Astrocyte (in vitro differentiated cells and primary cell): Measurements from ENCODE around the gene HOXD9. TPM values are rescaled to one million over a fixed set of nuclear protein-coding genes. Genes with fewer than 3 reads are reported as not detected.
A peak's percentile ranks its signal among the peaks of the same experiment; 100 is the strongest.

Experiments
- DNase-seq: peaks from one replicate; pipeline ENCODE4 v3.0.0-alpha.2; 2010; ENCODE audit warnings: low read depth
- FAIRE-seq: peaks from 2 replicates; lab custom pipeline; 2011; peaks lifted over from hg19 to GRCh38; lab: Jason Lieb, UNC
- H2AFZ ChIP-seq: 2 replicates; pipeline ENCODE4 v1.6.0; 2012; ENCODE audit warnings: low read depth, low read length, inconsistent platforms
- H3K27ac ChIP-seq: 2 replicates; pipeline ENCODE4 v1.5.1; 2011; ENCODE audit warnings: low read depth, low read length, inconsistent platforms
- H3K27me3 ChIP-seq: 2 replicates; pipeline ENCODE4 v1.6.0; 2011; ENCODE audit warnings: low read length, inconsistent platforms; ENCODE audit not compliant: insufficient read depth
- H3K36me3 ChIP-seq: 2 replicates; pipeline ENCODE4 v1.5.1; 2011; ENCODE audit warnings: low read length, inconsistent platforms; ENCODE audit not compliant: insufficient read depth
- H3K4me1 ChIP-seq: 2 replicates; pipeline ENCODE4 v1.5.1; 2011; ENCODE audit warnings: low read length, inconsistent platforms; ENCODE audit not compliant: insufficient read depth
- H3K4me2 ChIP-seq: 2 replicates; pipeline ENCODE4 v1.6.0; 2012; ENCODE audit warnings: low read length, inconsistent platforms
- H3K4me3 ChIP-seq: 2 replicates; pipeline ENCODE4 v1.5.1; 2011; ENCODE audit warnings: low read depth, mild to moderate bottlenecking, low read length, inconsistent platforms; ENCODE audit not compliant: insufficient read depth
- H3K79me2 ChIP-seq: 2 replicates; pipeline ENCODE4 v1.6.0; 2012; ENCODE audit warnings: mild to moderate bottlenecking, low read length, inconsistent platforms; ENCODE audit not compliant: insufficient read depth
- H3K9ac ChIP-seq: 2 replicates; pipeline ENCODE4 v1.6.0; 2012; ENCODE audit warnings: mild to moderate bottlenecking, low read length, inconsistent platforms
- H3K9me3 ChIP-seq: 2 replicates; pipeline ENCODE4 v1.5.1; 2012; ENCODE audit warnings: low read depth, mild to moderate bottlenecking, low read length, inconsistent platforms; ENCODE audit not compliant: insufficient read depth
- H4K20me1 ChIP-seq: 2 replicates; pipeline ENCODE4 v1.6.0; 2012; ENCODE audit warnings: low read length, inconsistent platforms; ENCODE audit not compliant: insufficient read depth
- H3K27ac Mint-ChIP-seq: one replicate; pipeline ENCODE4 v1.8.0; 2021; ENCODE audit warnings: mild to moderate bottlenecking, mixed read lengths; ENCODE audit not compliant: unreplicated experiment
- H3K27me3 Mint-ChIP-seq: one replicate; pipeline ENCODE4 v1.8.0; 2021; ENCODE audit warnings: low read depth, mixed read lengths; ENCODE audit not compliant: unreplicated experiment
- H3K36me3 Mint-ChIP-seq: one replicate; pipeline ENCODE4 v1.8.0; 2021; ENCODE audit warnings: low read depth, mixed read lengths; ENCODE audit not compliant: unreplicated experiment
- H3K4me1 Mint-ChIP-seq: one replicate; pipeline ENCODE4 v1.8.0; 2021; ENCODE audit warnings: low read depth, mixed read lengths; ENCODE audit not compliant: unreplicated experiment
- H3K4me3 Mint-ChIP-seq: one replicate; pipeline ENCODE4 v1.8.0; 2021; ENCODE audit warnings: mild to moderate bottlenecking, moderate library complexity, mixed read lengths; ENCODE audit not compliant: unreplicated experiment
- H3K9me3 Mint-ChIP-seq: one replicate; pipeline ENCODE4 v1.8.0; 2021; ENCODE audit warnings: mild to moderate bottlenecking, mixed read lengths; ENCODE audit not compliant: unreplicated experiment
- CTCF ChIP-seq: IDR thresholded peaks from 2 replicates; pipeline ENCODE4 v1.5.1; 2011; ENCODE audit warnings: low read depth, mild to moderate bottlenecking, inconsistent platforms, low read length, moderate library complexity; ENCODE audit not compliant: insufficient read depth
- EZH2 ChIP-seq: IDR thresholded peaks from 2 replicates; pipeline ENCODE4 v1.6.1; 2012; ENCODE audit warnings: mild to moderate bottlenecking, low read length, inconsistent platforms; ENCODE audit not compliant: insufficient read depth
- total RNA-seq: library from RNA; stranded (reverse); gene quantifications from 2 replicates; pipeline ENCODE4 v1.2.1, GENCODE V29; 2021

The HOXD9 gene
- total RNA-seq, 1 donor from 2014 or later = not detected

DNA sequence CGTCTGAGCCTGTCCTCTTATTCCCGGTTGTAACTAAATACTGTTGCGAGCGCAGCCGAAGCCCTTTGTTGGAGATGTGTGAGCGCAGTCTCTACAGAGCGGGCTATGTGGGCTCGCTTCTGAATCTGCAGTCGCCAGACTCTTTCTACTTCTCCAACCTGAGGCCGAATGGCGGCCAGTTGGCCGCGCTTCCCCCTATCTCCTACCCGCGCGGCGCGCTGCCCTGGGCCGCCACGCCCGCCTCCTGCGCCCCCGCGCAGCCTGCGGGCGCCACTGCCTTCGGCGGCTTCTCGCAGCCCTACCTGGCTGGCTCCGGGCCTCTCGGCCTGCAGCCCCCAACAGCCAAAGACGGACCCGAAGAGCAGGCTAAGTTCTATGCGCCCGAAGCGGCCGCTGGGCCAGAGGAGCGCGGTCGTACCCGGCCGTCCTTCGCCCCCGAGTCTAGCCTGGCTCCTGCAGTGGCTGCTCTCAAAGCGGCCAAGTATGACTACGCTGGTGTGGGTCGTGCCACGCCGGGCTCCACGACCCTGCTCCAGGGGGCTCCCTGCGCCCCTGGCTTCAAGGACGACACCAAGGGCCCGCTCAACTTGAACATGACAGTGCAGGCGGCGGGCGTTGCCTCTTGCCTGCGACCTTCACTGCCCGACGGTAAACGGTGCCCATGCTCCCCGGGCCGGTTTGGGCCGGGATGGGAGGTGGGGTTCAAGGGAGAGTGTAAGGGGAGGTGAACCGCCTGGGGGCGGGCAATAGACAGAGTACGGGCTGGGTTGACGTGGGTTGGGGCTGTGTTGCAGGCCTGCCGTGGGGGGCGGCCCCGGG lies 22.6 kb upstream of the HOXD9 start, which contains the start of gene HOXD12:
HOXD12 (plus strand) TSS at position 68 of the 819 bp plus-strand sequence; CDS start at position 75, 7 bp downstream.
- Mint-ChIP-seq H3K9me3 (peaks cover 19% of the 10 kb centered on the region), H3K36me3 (no peaks in the 10 kb centered on the region), H3K4me1 (peaks cover 6% of the 10 kb centered on the region), H3K27me3 (peaks cover 92% of the 10 kb centered on the region), H3K4me3 (no peak within 1 kb of the TSS), H3K27ac (peak within 1 kb of the TSS; percentile 69)
- Histone ChIP-seq H3K9me3 (peaks cover 21% of the 10 kb centered on the region), H4K20me1 (peaks cover 5% of the 10 kb centered on the region), H3K79me2 (no peaks in the 10 kb centered on the region), H3K4me2 (no peak within 1 kb of the TSS), H3K9ac (no peak within 1 kb of the TSS), H3K4me3 (no peak within 1 kb of the TSS), H3K27ac (no peak within 1 kb of the TSS), H3K4me1 (peaks cover 7% of the 10 kb centered on the region), H3K36me3 (no peaks in the 10 kb centered on the region), H3K27me3 (peaks cover 99% of the 10 kb centered on the region), H2AFZ (no peak within 1 kb of the TSS)
- TF ChIP-seq CTCF = no peak
- TF ChIP-seq EZH2 = peak; percentile 95
- FAIRE-seq = no peak
- no peak for DNase-seq

- no peak for FAIRE-seq
- H3K4me3 Mint-ChIP-seq = no peak overlapping the region
- no peak overlapping the region for H3K27ac ChIP-seq
- H3K9ac ChIP-seq = no peak overlapping the region
- no peak overlapping the region for H2AFZ ChIP-seq
- peaks cover 98% of the 10 kb centered on the region for H3K27me3 ChIP-seq
- TF ChIP-seq CTCF (no peak), EZH2 (no peak)
- no peaks in the 10 kb centered on the region for H3K36me3 Mint-ChIP-seq
- H3K4me3 ChIP-seq = no peak overlapping the region
- peaks cover 21% of the 10 kb centered on the region for H3K9me3 ChIP-seq
- H3K79me2 ChIP-seq = no peaks in the 10 kb centered on the region
- H3K4me1 Mint-ChIP-seq = peaks cover 6% of the 10 kb centered on the region
- H3K27me3 Mint-ChIP-seq = peaks cover 92% of the 10 kb centered on the region
- DNase-seq = no peak
- no peaks in the 10 kb centered on the region for H3K36me3 ChIP-seq
- H3K9me3 Mint-ChIP-seq = peaks cover 19% of the 10 kb centered on the region
- H3K4me1 ChIP-seq = peaks cover 7% of the 10 kb centered on the region
- peaks cover 5% of the 10 kb centered on the region for H4K20me1 ChIP-seq
- no peak overlapping the region for H3K4me2 ChIP-seq
- peak overlapping the region; percentile 26 for H3K27ac Mint-ChIP-seq
Observed at GRCh38 chr2:176100547-176101140, 21.9 kb upstream of the HOXD9 start.
